Sigmoid colon (tissue), 4 donors: ENCODE results near the gene TRAF2.

Experiments used
- EP300 ChIP-seq, 4 donors: sonication (generic); formaldehyde crosslinking; IDR thresholded peaks; one replicate each; pipeline ENCODE4 v1.6.1; 2017; ENCODE audit warnings: antibody characterized with exemption in 4 of 4
- POLR2A ChIP-seq, 2 donors: fragments of 450-650 bp; IDR thresholded peaks; one replicate each; pipeline ENCODE4 v1.6.1; 2016; ENCODE audit warnings: antibody characterized with exemption in 2 of 2, mild to moderate bottlenecking in 2 of 2, moderate library complexity in 2 of 2
- POLR2AphosphoS5 ChIP-seq, 4 donors: sonication (generic); formaldehyde crosslinking; IDR thresholded peaks; one replicate each; pipeline ENCODE4 v1.6.1; 2017; ENCODE audit warnings: antibody characterized with exemption in 4 of 4
- TF ChIP-seq, protein P1 (sequence below), 4 experiments: fragments of 450-650 bp in 3 of 4; fragments of 200-600 bp in 1 of 4; IDR thresholded peaks; one replicate each; pipeline ENCODE4 v1.5.1; 2016 to 2019; ENCODE audit warnings: antibody characterized with exemption in 4 of 4, mild to moderate bottlenecking in 3 of 4, moderate library complexity in 2 of 4

DNA sequence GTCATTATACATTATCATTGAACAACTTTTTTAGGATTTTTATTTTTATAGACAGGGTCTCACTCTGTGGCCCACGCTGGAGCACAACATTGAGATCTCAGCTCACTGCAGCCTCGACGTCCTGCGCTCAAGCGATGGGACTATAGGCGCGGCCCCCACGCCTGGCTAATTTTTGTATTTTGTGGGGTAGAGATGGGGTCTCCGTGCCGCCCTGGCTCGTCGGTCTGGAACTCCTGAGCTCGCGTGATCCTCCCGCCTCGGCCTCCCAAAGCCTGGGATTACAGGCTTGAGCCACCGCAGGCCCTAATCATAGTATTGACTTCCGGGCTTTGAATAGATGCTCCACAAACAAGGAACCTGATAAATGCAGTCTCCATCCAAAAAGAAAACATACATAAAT, 18.8 kb upstream of the TRAF2 start:
- TF ChIP-seq POLR2A (IDR thresholded peaks at IDR 0.05): no peak
- TF ChIP-seq, protein P1, sequence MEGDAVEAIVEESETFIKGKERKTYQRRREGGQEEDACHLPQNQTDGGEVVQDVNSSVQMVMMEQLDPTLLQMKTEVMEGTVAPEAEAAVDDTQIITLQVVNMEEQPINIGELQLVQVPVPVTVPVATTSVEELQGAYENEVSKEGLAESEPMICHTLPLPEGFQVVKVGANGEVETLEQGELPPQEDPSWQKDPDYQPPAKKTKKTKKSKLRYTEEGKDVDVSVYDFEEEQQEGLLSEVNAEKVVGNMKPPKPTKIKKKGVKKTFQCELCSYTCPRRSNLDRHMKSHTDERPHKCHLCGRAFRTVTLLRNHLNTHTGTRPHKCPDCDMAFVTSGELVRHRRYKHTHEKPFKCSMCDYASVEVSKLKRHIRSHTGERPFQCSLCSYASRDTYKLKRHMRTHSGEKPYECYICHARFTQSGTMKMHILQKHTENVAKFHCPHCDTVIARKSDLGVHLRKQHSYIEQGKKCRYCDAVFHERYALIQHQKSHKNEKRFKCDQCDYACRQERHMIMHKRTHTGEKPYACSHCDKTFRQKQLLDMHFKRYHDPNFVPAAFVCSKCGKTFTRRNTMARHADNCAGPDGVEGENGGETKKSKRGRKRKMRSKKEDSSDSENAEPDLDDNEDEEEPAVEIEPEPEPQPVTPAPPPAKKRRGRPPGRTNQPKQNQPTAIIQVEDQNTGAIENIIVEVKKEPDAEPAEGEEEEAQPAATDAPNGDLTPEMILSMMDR (IDR thresholded peaks at IDR 0.05): no peak
- TF ChIP-seq EP300 (IDR thresholded peaks at IDR 0.05): no peak
- TF ChIP-seq POLR2AphosphoS5 (IDR thresholded peaks at IDR 0.05): no peak
